Natural killer cell (primary cell): ENCODE results near the gene TRIM9. TPM values are rescaled to one million over a fixed set of nuclear protein-coding genes. Genes with fewer than 3 reads are reported as not detected.

Experiments
- ATAC-seq, 3 donors: fragments of 150-1000 bp in 2 of 3; fragments of 200-7000 bp in 1 of 3; cut with Tn5 transposase; 1 replicate in 1 of 3; 2 replicates in 2 of 3; pipeline ENCODE4 v1.10.0; 2021; ENCODE audit warnings: mild to moderate bottlenecking in 2 of 3, moderate library complexity in 2 of 3
- DNase-seq, 2 donors: peaks; one replicate each; pipeline versions ENCODE4 v3.0.0 to v3.0.0-alpha.2; 2013 to 2021; ENCODE audit warnings: mixed read lengths in 1 of 2
- H3K27ac ChIP-seq: one replicate; pipeline ENCODE4 v1.5.1; 2013; ENCODE audit warnings: mild to moderate bottlenecking, low read length
- H3K27me3 ChIP-seq: one replicate; pipeline ENCODE4 v1.6.1; 2013; ENCODE audit warnings: low read length; ENCODE audit not compliant: control insufficient read depth, insufficient read depth
- H3K36me3 ChIP-seq: one replicate; pipeline ENCODE4 v1.6.1; 2013; ENCODE audit warnings: low read length; ENCODE audit not compliant: control insufficient read depth, insufficient read depth
- H3K4me1 ChIP-seq: one replicate; pipeline ENCODE4 v1.6.1; 2013; ENCODE audit warnings: low read length; ENCODE audit not compliant: control insufficient read depth, insufficient read depth
- H3K4me3 ChIP-seq: one replicate; pipeline ENCODE4 v1.5.1; 2013; ENCODE audit warnings: low read length
- H3K9me3 ChIP-seq: one replicate; pipeline ENCODE4 v1.6.1; 2013; ENCODE audit warnings: low read length; ENCODE audit not compliant: control insufficient read depth, insufficient read depth
- H3K27ac Mint-ChIP-seq, 2 donors: one replicate each; pipeline ENCODE4 v1.8.0; 2022; ENCODE audit warnings: mild to moderate bottlenecking in 2 of 2, mixed read lengths in 2 of 2, moderate library complexity in 1 of 2
- H3K27me3 Mint-ChIP-seq, 2 donors: one replicate each; pipeline ENCODE4 v1.8.0; 2022; ENCODE audit warnings: low read depth in 2 of 2, mixed read lengths in 2 of 2
- H3K36me3 Mint-ChIP-seq: one replicate; pipeline ENCODE4 v1.8.0; 2022; ENCODE audit warnings: mixed read lengths
- H3K4me1 Mint-ChIP-seq, 2 donors: one replicate each; pipeline ENCODE4 v1.8.0; 2022; ENCODE audit warnings: mixed read lengths in 2 of 2
- H3K4me3 Mint-ChIP-seq: one replicate; pipeline ENCODE4 v1.8.0; 2022; ENCODE audit warnings: mild to moderate bottlenecking, moderate library complexity, mixed read lengths
- H3K9me3 Mint-ChIP-seq, 2 donors: one replicate each; pipeline ENCODE4 v1.8.0; 2022; ENCODE audit warnings: mixed read lengths in 2 of 2
- CTCF ChIP-seq: fragments of 200-600 bp; IDR thresholded peaks from one replicate; pipeline ENCODE4 v1.8.0; 2022; ENCODE audit warnings: antibody characterized with exemption
- WGBS: methylation state at CpG from one replicate; pipeline ENCODE4 v1.1.7; 2013; ENCODE audit warnings: missing lambda C conversion rate; ENCODE audit not compliant: insufficient coverage; 5-methylcytosine and 5-hydroxymethylcytosine counted together
- intact Hi-C: fragments of 100-400 bp; cut with micrococcal nuclease; formaldehyde crosslinking; loops from one replicate; pipeline ENCODE4 v1.14.2; 2022
- total RNA-seq, 4 donors: library from RNA; stranded (reverse); fragments of 120-200 nt in 1 of 4; gene quantifications; one replicate each; pipeline versions ENCODE4 v1.2.3 to v1.2.4, GENCODE V29; 2013 to 2022

Gene TRIM9
- total RNA-seq, 3 donors from 2014 or later (not counting 1 experiment from before 2014, with no cell fraction given): 0.25 to 0.40 (median 0.35) TPM

GRCh38 chr14:51068268-51068667, 26.6 kb downstream of the TRIM9 start:
- H3K4me1 ChIP-seq: no peaks in the 10 kb centered on the region
- H3K4me3 Mint-ChIP-seq: no peak overlapping the region
- 79% methylated on average over 2 of the region's 2 CpGs for WGBS
- ATAC-seq (no peak), DNase-seq (no peak)
- no peak overlapping the region for H3K27ac ChIP-seq
- H3K9me3 ChIP-seq: no peaks in the 10 kb centered on the region
- TF ChIP-seq CTCF: no peak
- no peaks in the 10 kb centered on the region for H3K36me3 ChIP-seq
- peaks cover 4 to 6% of the 10 kb centered on the region in 2 donors for H3K27me3 Mint-ChIP-seq
- intact Hi-C loops: no loop called here
- peaks cover 2% of the 10 kb centered on the region for H3K27me3 ChIP-seq
- no peak overlapping the region for H3K27ac Mint-ChIP-seq
- H3K4me1 Mint-ChIP-seq: no peaks in the 10 kb centered on the region
- H3K4me3 ChIP-seq: no peak overlapping the region
- H3K9me3 Mint-ChIP-seq: no peaks in the 10 kb centered on the region
- H3K36me3 Mint-ChIP-seq: no peaks in the 10 kb centered on the region

GRCh38 chr14:51067295-51067694, 27.6 kb downstream of the TRIM9 start:
- no peaks in the 10 kb centered on the region for H3K4me1 ChIP-seq
- Mint-ChIP-seq H3K9me3 (peaks cover 3 to 5% of the 10 kb centered on the region in 2 donors), H3K36me3 (no peaks in the 10 kb centered on the region), H3K4me1 (no peaks in the 10 kb centered on the region), H3K27me3 (peaks cover 0 to 8% of the 10 kb centered on the region in 2 donors), H3K4me3 (no peak overlapping the region), H3K27ac (no peak overlapping the region)
- 87% methylated on average over 4 of the region's 4 CpGs for WGBS
- H3K27me3 ChIP-seq: peaks cover 2% of the 10 kb centered on the region
- H3K4me3 ChIP-seq: no peak overlapping the region
- H3K36me3 ChIP-seq: no peaks in the 10 kb centered on the region
- DNase-seq (no peak), ATAC-seq (no peak)
- no peak overlapping the region for H3K27ac ChIP-seq
- intact Hi-C loops: no loop called here
- no peak for TF ChIP-seq CTCF
- H3K9me3 ChIP-seq: no peaks in the 10 kb centered on the region

GRCh38 chr14:51066576-51066975, 28.3 kb downstream of the TRIM9 start:
- WGBS: 89% methylated on average over 6 of the region's 8 CpGs
- H3K36me3 ChIP-seq: no peaks in the 10 kb centered on the region
- Mint-ChIP-seq H3K9me3 (peaks cover 3 to 5% of the 10 kb centered on the region in 2 donors), H3K36me3 (no peaks in the 10 kb centered on the region), H3K4me3 (no peak overlapping the region), H3K4me1 (no peaks in the 10 kb centered on the region), H3K27me3 (peaks cover 0 to 9% of the 10 kb centered on the region in 2 donors), H3K27ac (no peak overlapping the region)
- ATAC-seq (no peak), DNase-seq (no peak)
- no peak for TF ChIP-seq CTCF
- no peak overlapping the region for H3K27ac ChIP-seq
- no peak overlapping the region for H3K4me3 ChIP-seq
- no peaks in the 10 kb centered on the region for H3K4me1 ChIP-seq
- intact Hi-C loops: no loop called here
- peaks cover 2% of the 10 kb centered on the region for H3K27me3 ChIP-seq
- no peaks in the 10 kb centered on the region for H3K9me3 ChIP-seq

GRCh38 chr14:51059032-51059431, 35.9 kb downstream of the TRIM9 start:
- Mint-ChIP-seq H3K9me3 (peaks cover 3 to 5% of the 10 kb centered on the region in 2 donors), H3K4me3 (no peak overlapping the region), H3K27ac (no peak overlapping the region), H3K4me1 (no peaks in the 10 kb centered on the region), H3K36me3 (no peaks in the 10 kb centered on the region), H3K27me3 (peaks cover 5 to 9% of the 10 kb centered on the region in 2 donors)
- H3K36me3 ChIP-seq: no peaks in the 10 kb centered on the region
- H3K9me3 ChIP-seq: no peaks in the 10 kb centered on the region
- no peaks in the 10 kb centered on the region for H3K27me3 ChIP-seq
- WGBS: 60% methylated on average over 2 of the region's 2 CpGs
- no peak for TF ChIP-seq CTCF
- ATAC-seq (no peak), DNase-seq (no peak)
- H3K4me1 ChIP-seq: no peaks in the 10 kb centered on the region
- intact Hi-C loops: no loop called here
- H3K27ac ChIP-seq: no peak overlapping the region
- no peak overlapping the region for H3K4me3 ChIP-seq
